ENCODE data around the gene RNF8.

The RNF8 gene

GRCh38 chr6:37313723-37314486, 39.9 kb upstream of the RNF8 start:
- H3K4me3 ChIP-seq (ENCODE audit: low read depth, low read length), result no peak overlapping the region
- H3K4me1 ChIP-seq (ENCODE audit: control insufficient read depth, insufficient read depth, low read length), result no peaks in the 10 kb centered on the region
- no peaks in the 10 kb centered on the region for H3K27me3 ChIP-seq (ENCODE audit: control insufficient read depth, insufficient read depth, low read length)
- no peaks in the 10 kb centered on the region for H3K9me3 ChIP-seq (ENCODE audit: control insufficient read depth, insufficient read depth, low read length)
- H3K9ac ChIP-seq (ENCODE audit: low read depth, low read length), result no peak overlapping the region
- H3K36me3 ChIP-seq (ENCODE audit: control insufficient read depth, insufficient read depth, low read length), result peaks cover 63% of the 10 kb centered on the region
- no peak overlapping the region for H3K27ac ChIP-seq (ENCODE audit: low read depth, low read length)

- peaks cover 66% of the 10 kb centered on the region for H3K36me3 ChIP-seq (ENCODE audit: control insufficient read depth, insufficient read depth, low read length)
- H3K9ac ChIP-seq (ENCODE audit: low read depth, low read length), result no peak overlapping the region
- no peaks in the 10 kb centered on the region for H3K27me3 ChIP-seq (ENCODE audit: control insufficient read depth, insufficient read depth, low read length)
- H3K9me3 ChIP-seq (ENCODE audit: control insufficient read depth, insufficient read depth, low read length), result no peaks in the 10 kb centered on the region
- H3K27ac ChIP-seq (ENCODE audit: low read depth, low read length), result no peak overlapping the region
- H3K4me1 ChIP-seq (ENCODE audit: control insufficient read depth, insufficient read depth, low read length), result no peaks in the 10 kb centered on the region
- H3K4me3 ChIP-seq (ENCODE audit: low read depth, low read length), result no peak overlapping the region
Observed at GRCh38 chr6:37314487-37315156, 39.2 kb upstream of the RNF8 start.

- no peak overlapping the region for H3K9ac ChIP-seq (ENCODE audit: low read depth, low read length)
- H3K9me3 ChIP-seq (ENCODE audit: control insufficient read depth, insufficient read depth, low read length), result no peaks in the 10 kb centered on the region
- no peak overlapping the region for H3K27ac ChIP-seq (ENCODE audit: low read depth, low read length)
- no peak overlapping the region for H3K4me3 ChIP-seq (ENCODE audit: low read depth, low read length)
- H3K27me3 ChIP-seq (ENCODE audit: control insufficient read depth, insufficient read depth, low read length), result no peaks in the 10 kb centered on the region
- no peaks in the 10 kb centered on the region for H3K4me1 ChIP-seq (ENCODE audit: control insufficient read depth, insufficient read depth, low read length)
- peaks cover 71% of the 10 kb centered on the region for H3K36me3 ChIP-seq (ENCODE audit: control insufficient read depth, insufficient read depth, low read length)
Observed at GRCh38 chr6:37315157-37315515, 38.6 kb upstream of the RNF8 start.

GRCh38 chr6:37316071-37316470, 37.7 kb upstream of the RNF8 start:
- no peaks in the 10 kb centered on the region for H3K4me1 ChIP-seq (ENCODE audit: control insufficient read depth, insufficient read depth, low read length)
- no peaks in the 10 kb centered on the region for H3K9me3 ChIP-seq (ENCODE audit: control insufficient read depth, insufficient read depth, low read length)
- H3K27ac ChIP-seq (ENCODE audit: low read depth, low read length), result no peak overlapping the region
- no peak overlapping the region for H3K4me3 ChIP-seq (ENCODE audit: low read depth, low read length)
- no peak overlapping the region for H3K9ac ChIP-seq (ENCODE audit: low read depth, low read length)
- no peaks in the 10 kb centered on the region for H3K27me3 ChIP-seq (ENCODE audit: control insufficient read depth, insufficient read depth, low read length)
- peaks cover 80% of the 10 kb centered on the region for H3K36me3 ChIP-seq (ENCODE audit: control insufficient read depth, insufficient read depth, low read length)

- no peaks in the 10 kb centered on the region for H3K4me1 ChIP-seq (ENCODE audit: control insufficient read depth, insufficient read depth, low read length)
- no peak overlapping the region for H3K9ac ChIP-seq (ENCODE audit: low read depth, low read length)
Observed at GRCh38 chr6:37317312-37318038, 36.3 kb upstream of the RNF8 start.

GRCh38 chr6:37319156-37319555, 34.6 kb upstream of the RNF8 start:
- no peak overlapping the region for H3K4me3 ChIP-seq (ENCODE audit: low read depth, low read length)
- no peaks in the 10 kb centered on the region for H3K9me3 ChIP-seq (ENCODE audit: control insufficient read depth, insufficient read depth, low read length)
- H3K4me1 ChIP-seq (ENCODE audit: control insufficient read depth, insufficient read depth, low read length), result no peaks in the 10 kb centered on the region
- H3K27me3 ChIP-seq (ENCODE audit: control insufficient read depth, insufficient read depth, low read length), result no peaks in the 10 kb centered on the region
- H3K27ac ChIP-seq (ENCODE audit: low read depth, low read length), result no peak overlapping the region
- no peak overlapping the region for H3K9ac ChIP-seq (ENCODE audit: low read depth, low read length)
- H3K36me3 ChIP-seq (ENCODE audit: control insufficient read depth, insufficient read depth, low read length), result peaks cover 77% of the 10 kb centered on the region

More at GRCh38 chr6:37317312-37318038, 36.3 kb upstream of the RNF8 start:
- H3K4me3 ChIP-seq (ENCODE audit: low read depth, low read length), result no peak overlapping the region
- H3K27me3 ChIP-seq (ENCODE audit: control insufficient read depth, insufficient read depth, low read length), result no peaks in the 10 kb centered on the region
- H3K9me3 ChIP-seq (ENCODE audit: control insufficient read depth, insufficient read depth, low read length), result no peaks in the 10 kb centered on the region
- no peak overlapping the region for H3K27ac ChIP-seq (ENCODE audit: low read depth, low read length)
- H3K36me3 ChIP-seq (ENCODE audit: control insufficient read depth, insufficient read depth, low read length), result peaks cover 90% of the 10 kb centered on the region

- Histone ChIP-seq H3K36me3 (ENCODE audit: control insufficient read depth, insufficient read depth, low read length) (peaks cover 77% of the 10 kb centered on the region), H3K27me3 (ENCODE audit: control insufficient read depth, insufficient read depth, low read length) (no peaks in the 10 kb centered on the region), H3K4me3 (ENCODE audit: low read depth, low read length) (no peak overlapping the region), H3K9me3 (ENCODE audit: control insufficient read depth, insufficient read depth, low read length) (no peaks in the 10 kb centered on the region), H3K9ac (ENCODE audit: low read depth, low read length) (no peak overlapping the region), H3K27ac (ENCODE audit: low read depth, low read length) (no peak overlapping the region), H3K4me1 (ENCODE audit: control insufficient read depth, insufficient read depth, low read length) (no peaks in the 10 kb centered on the region)
Observed at GRCh38 chr6:37319856-37320480, 33.8 kb upstream of the RNF8 start.

- H3K36me3 ChIP-seq (ENCODE audit: control insufficient read depth, insufficient read depth, low read length), result peaks cover 70% of the 10 kb centered on the region
- no peak overlapping the region for H3K9ac ChIP-seq (ENCODE audit: low read depth, low read length)
- H3K4me3 ChIP-seq (ENCODE audit: low read depth, low read length), result no peak overlapping the region
- H3K9me3 ChIP-seq (ENCODE audit: control insufficient read depth, insufficient read depth, low read length), result no peaks in the 10 kb centered on the region
- H3K27ac ChIP-seq (ENCODE audit: low read depth, low read length), result no peak overlapping the region
- H3K4me1 ChIP-seq (ENCODE audit: control insufficient read depth, insufficient read depth, low read length), result no peaks in the 10 kb centered on the region
- no peaks in the 10 kb centered on the region for H3K27me3 ChIP-seq (ENCODE audit: control insufficient read depth, insufficient read depth, low read length)
Observed at GRCh38 chr6:37320646-37321045, 33.1 kb upstream of the RNF8 start.

- no peak overlapping the region for H3K27ac ChIP-seq (ENCODE audit: low read depth, low read length)
- peaks cover 65% of the 10 kb centered on the region for H3K36me3 ChIP-seq (ENCODE audit: control insufficient read depth, insufficient read depth, low read length)
Observed at GRCh38 chr6:37321101-37321500, 32.7 kb upstream of the RNF8 start.

GRCh38 chr6:37321516-37322415, 32.0 kb upstream of the RNF8 start:
- Histone ChIP-seq H3K36me3 (ENCODE audit: control insufficient read depth, insufficient read depth, low read length) (peaks cover 59% of the 10 kb centered on the region), H3K4me1 (ENCODE audit: control insufficient read depth, insufficient read depth, low read length) (no peaks in the 10 kb centered on the region), H3K9ac (ENCODE audit: low read depth, low read length) (no peak overlapping the region), H3K9me3 (ENCODE audit: control insufficient read depth, insufficient read depth, low read length) (no peaks in the 10 kb centered on the region), H3K27ac (ENCODE audit: low read depth, low read length) (no peak overlapping the region), H3K4me3 (ENCODE audit: low read depth, low read length) (no peak overlapping the region), H3K27me3 (ENCODE audit: control insufficient read depth, insufficient read depth, low read length) (no peaks in the 10 kb centered on the region)

More at GRCh38 chr6:37321101-37321500, 32.7 kb upstream of the RNF8 start:
- H3K4me3 ChIP-seq (ENCODE audit: low read depth, low read length), result no peak overlapping the region
- no peaks in the 10 kb centered on the region for H3K9me3 ChIP-seq (ENCODE audit: control insufficient read depth, insufficient read depth, low read length)
- no peak overlapping the region for H3K9ac ChIP-seq (ENCODE audit: low read depth, low read length)
- H3K4me1 ChIP-seq (ENCODE audit: control insufficient read depth, insufficient read depth, low read length), result no peaks in the 10 kb centered on the region
- H3K27me3 ChIP-seq (ENCODE audit: control insufficient read depth, insufficient read depth, low read length), result no peaks in the 10 kb centered on the region
